Ascending aorta (tissue), 2 donors: Measurements from ENCODE around the gene MGLL. TPM values are rescaled to one million over a fixed set of nuclear protein-coding genes. Genes with fewer than 3 reads are reported as not detected.

Source experiments
- DNase-seq, 2 donors: peaks; one replicate each; pipeline ENCODE4 v3.0.0-alpha.2; 2019; ENCODE audit warnings: low spot score in 2 of 2
- H3K27ac ChIP-seq, 2 donors: fragments of 200-600 bp; sonication (generic); one replicate each; pipeline ENCODE4 v1.5.1; 2016 to 2017; ENCODE audit warnings: mild to moderate bottlenecking in 1 of 2
- H3K27me3 ChIP-seq: fragments of 200-600 bp; sonication (generic); one replicate; pipeline ENCODE4 v1.5.1; 2017
- H3K36me3 ChIP-seq, 2 donors: fragments of 200-600 bp; sonication (generic); one replicate each; pipeline ENCODE4 v1.5.1; 2016
- H3K4me1 ChIP-seq, 2 donors: fragments of 200-600 bp; sonication (generic); one replicate each; pipeline ENCODE4 v1.5.1; 2016 to 2017; ENCODE audit warnings: mild to moderate bottlenecking in 1 of 2
- H3K4me3 ChIP-seq, 2 donors: fragments of 200-600 bp; sonication (generic); one replicate each; pipeline ENCODE4 v1.5.1; 2016 to 2017; ENCODE audit warnings: mild to moderate bottlenecking in 1 of 2
- H3K9me3 ChIP-seq, 2 donors: fragments of 200-600 bp; sonication (generic); one replicate each; pipeline ENCODE4 v1.5.1; 2016
- CTCF ChIP-seq, 3 experiments: fragments of 200-600 bp in 2 of 3; fragments of 450-650 bp in 1 of 3; sonication (generic) in 2 of 3; IDR thresholded peaks; one replicate each; pipeline ENCODE4 v1.5.1; 2016 to 2019; ENCODE audit warnings: antibody characterized with exemption in 3 of 3, mild to moderate bottlenecking in 1 of 3, moderate library complexity in 1 of 3
- intact Hi-C: fragments of 100-400 bp; cut with DNase I; formaldehyde crosslinking; loops from one replicate; pipeline ENCODE4 v1.15.1; 2023
- total RNA-seq: library from RNA; depleted of rRNA; stranded (reverse); fragments of >200 nt; gene quantifications from one replicate; pipeline ENCODE4 v1.1.0, GENCODE V29; 2016

Gene MGLL
- total RNA-seq, 1 donor from 2014 or later: 101 TPM

- no peaks in the 10 kb centered on the region for H3K4me1 ChIP-seq
- DNase-seq: no peak
- H3K9me3 ChIP-seq: no peaks in the 10 kb centered on the region
- no peak for TF ChIP-seq CTCF (IDR thresholded peaks at IDR 0.05)
- peaks cover 0 to 4% of the 10 kb centered on the region in 2 donors for H3K36me3 ChIP-seq
- no peak overlapping the region for H3K4me3 ChIP-seq
- H3K27ac ChIP-seq: no peak overlapping the region
- no peaks in the 10 kb centered on the region for H3K27me3 ChIP-seq
- intact Hi-C loops: no loop called here
Observed at GRCh38 chr3:127800508-127800907, 21.8 kb downstream of the MGLL start.

- Histone ChIP-seq H3K9me3 (no peaks in the 10 kb centered on the region), H3K27ac (no peak overlapping the region), H3K27me3 (no peaks in the 10 kb centered on the region), H3K36me3 (peaks cover 0 to 4% of the 10 kb centered on the region in 2 donors), H3K4me1 (no peaks in the 10 kb centered on the region), H3K4me3 (no peak overlapping the region)
- no peak for TF ChIP-seq CTCF (IDR thresholded peaks at IDR 0.05)
- DNase-seq: no peak
- intact Hi-C loops: no loop called here
Observed at GRCh38 chr3:127799476-127800222, 22.7 kb downstream of the MGLL start.

GRCh38 chr3:127798716-127799115 is 23.6 kb downstream of the MGLL start:
- intact Hi-C loops: no loop called here

GRCh38 chr3:127796831-127797150 is 25.5 kb downstream of the MGLL start:
- Histone ChIP-seq H3K36me3 (peaks cover 0 to 4% of the 10 kb centered on the region in 2 donors), H3K27ac (no peak overlapping the region), H3K27me3 (no peaks in the 10 kb centered on the region), H3K9me3 (no peaks in the 10 kb centered on the region), H3K4me1 (peaks cover 7 to 15% of the 10 kb centered on the region in 2 donors), H3K4me3 (no peak overlapping the region)
- no peak for DNase-seq
- intact Hi-C loops: no loop called here
- no peak for TF ChIP-seq CTCF (IDR thresholded peaks at IDR 0.05)

More at GRCh38 chr3:127798716-127799115, 23.6 kb downstream of the MGLL start:
- DNase-seq: no peak
- Histone ChIP-seq H3K4me1 (no peaks in the 10 kb centered on the region), H3K27ac (no peak overlapping the region), H3K9me3 (no peaks in the 10 kb centered on the region), H3K36me3 (peaks cover 0 to 4% of the 10 kb centered on the region in 2 donors), H3K4me3 (no peak overlapping the region), H3K27me3 (no peaks in the 10 kb centered on the region)
- no peak for TF ChIP-seq CTCF (IDR thresholded peaks at IDR 0.05)

- no peak for DNase-seq
- no peaks in the 10 kb centered on the region for H3K9me3 ChIP-seq
- H3K4me1 ChIP-seq: peaks cover 11 to 21% of the 10 kb centered on the region in 2 donors
- TF ChIP-seq CTCF (IDR thresholded peaks at IDR 0.05): no peak
- no peaks in the 10 kb centered on the region for H3K27me3 ChIP-seq
- H3K36me3 ChIP-seq: peaks cover 0 to 4% of the 10 kb centered on the region in 2 donors
- H3K4me3 ChIP-seq: no peak overlapping the region
- intact Hi-C loops: no loop called here
- H3K27ac ChIP-seq: no peak overlapping the region
Observed at GRCh38 chr3:127796045-127796830, 26.1 kb downstream of the MGLL start.
